ENCODE data around the gene ACAA1. TPM values are rescaled to one million over a fixed set of nuclear protein-coding genes. Genes with fewer than 3 reads are reported as not detected.

ACAA1 gene
- total and polyA plus RNA-seq, 2 of the 4 experiments (the other 2 are of a cell fraction) = 30.8 to 62.4 TPM

- TF ChIP-seq BHLHE40 (IDR thresholded peaks at IDR 0.05; ENCODE audit: low read depth, low read length) (no peak; the same call in 1 of the 2 replicates), RFX5 (IDR thresholded peaks at IDR 0.05; ENCODE audit: low read depth, low read length) (no peak), MXI1 (IDR thresholded peaks at IDR 0.05; ENCODE audit: borderline replicate concordance, low read depth, low read length) (peak; percentile 57; the same call in 1 of the 2 replicates), SMC3 (IDR thresholded peaks at IDR 0.05; ENCODE audit: low read depth, low read length) (no peak), CTCF (conservative IDR thresholded peaks at IDR 0.05; ENCODE audit: low read depth, low read length) (no peak)
These were observed at the start of gene ACAA1 (continued) for GRCh38 chr3:38136777-38137614.
